ENCODE measurements around the gene COX4I1. TPM values are rescaled to one million over a fixed set of nuclear protein-coding genes. Genes with fewer than 3 reads are reported as not detected.

Gene COX4I1
- total RNA-seq, 4 donors from 2014 or later = 635 to 1,115 (median 865) TPM

- H3K36me3 ChIP-seq = no peaks in the 10 kb centered on the region
- peak overlapping the region in 1 of 4 donors; percentile 7 for H3K27ac ChIP-seq
- intact Hi-C loops (cut with DNase I; ENCODE audit: low total_unique reads) (no loop called here), in situ Hi-C loops (cut with MboI; ENCODE audit: low pct_ligation_motif_present in 1 of 4, low pct_unique_long_range_greater_than_20kb in 1 of 4, low sequenced_read_pairs in 3 of 4) (no loop called here)
- DNase-seq = no peak
- peaks cover 62% of the 10 kb centered on the region for H3K27me3 ChIP-seq
- peaks cover 21 to 47% (median 26%) of the 10 kb centered on the region in 4 donors for H3K4me1 ChIP-seq
- no peak for TF ChIP-seq POLR2AphosphoS5 (IDR thresholded peaks at IDR 0.05)
- no peak for TF ChIP-seq EP300 (IDR thresholded peaks at IDR 0.05; ENCODE audit: low read depth)
- no peak for TF ChIP-seq CTCF (IDR thresholded peaks at IDR 0.05)
- no peak for TF ChIP-seq POLR2A (IDR thresholded peaks at IDR 0.05)
- 34% methylated on average over 15 of the region's 15 CpGs; no CpG with 5 or more reads in 1 of the 2 donors for WGBS, 2 donors (ENCODE audit: low coverage in 1 of 2)
- H3K9me3 ChIP-seq = no peaks in the 10 kb centered on the region
- H3K4me3 ChIP-seq = no peak overlapping the region
Observed at GRCh38 chr16:85751698-85752501, 47.6 kb upstream of the COX4I1 start.

GRCh38 chr16:85752511-85753420, 46.7 kb upstream of the COX4I1 start:
- 42 to 100% methylated on average over 1 to 19 of the region's 21 CpGs for WGBS, 2 donors (ENCODE audit: low coverage in 1 of 2)
- Histone ChIP-seq H3K9me3 (no peaks in the 10 kb centered on the region), H3K27ac (no peak overlapping the region), H3K36me3 (no peaks in the 10 kb centered on the region), H3K4me3 (no peak overlapping the region), H3K4me1 (peaks cover 21 to 47% (median 26%) of the 10 kb centered on the region in 4 donors), H3K27me3 (peaks cover 58% of the 10 kb centered on the region)
- in situ Hi-C loops (cut with MboI; ENCODE audit: low pct_ligation_motif_present in 1 of 4, low pct_unique_long_range_greater_than_20kb in 1 of 4, low sequenced_read_pairs in 3 of 4) = no loop called here
- no peak for TF ChIP-seq POLR2AphosphoS5 (IDR thresholded peaks at IDR 0.05)
- no peak for TF ChIP-seq EP300 (IDR thresholded peaks at IDR 0.05; ENCODE audit: low read depth)
- TF ChIP-seq POLR2A (IDR thresholded peaks at IDR 0.05) = no peak
- peak in 3 of 5 experiments; percentile 9 to 20 (median 19) for TF ChIP-seq CTCF (IDR thresholded peaks at IDR 0.05)
- DNase-seq = peak; percentile 46
- intact Hi-C loops (cut with DNase I; ENCODE audit: low total_unique reads) = no loop called here

GRCh38 chr16:85753559-85753958, 45.9 kb upstream of the COX4I1 start:
- Histone ChIP-seq H3K27ac (no peak overlapping the region), H3K27me3 (peaks cover 55% of the 10 kb centered on the region), H3K4me1 (peaks cover 21 to 47% (median 26%) of the 10 kb centered on the region in 4 donors), H3K36me3 (no peaks in the 10 kb centered on the region), H3K4me3 (no peak overlapping the region), H3K9me3 (no peaks in the 10 kb centered on the region)
- intact Hi-C loops (cut with DNase I; ENCODE audit: low total_unique reads) (no loop called here), in situ Hi-C loops (cut with MboI; ENCODE audit: low pct_ligation_motif_present in 1 of 4, low pct_unique_long_range_greater_than_20kb in 1 of 4, low sequenced_read_pairs in 3 of 4) (no loop called here)
- 20 to 45% methylated on average over 1 to 6 of the region's 6 CpGs for WGBS, 2 donors (ENCODE audit: low coverage in 1 of 2)
- TF ChIP-seq POLR2AphosphoS5 (IDR thresholded peaks at IDR 0.05) = no peak
- no peak for TF ChIP-seq POLR2A (IDR thresholded peaks at IDR 0.05)
- TF ChIP-seq CTCF (IDR thresholded peaks at IDR 0.05) = no peak
- no peak for TF ChIP-seq EP300 (IDR thresholded peaks at IDR 0.05; ENCODE audit: low read depth)
- DNase-seq = peak; percentile 31

GRCh38 chr16:85753976-85754375, 45.5 kb upstream of the COX4I1 start:
- 60% methylated on average over 7 of the region's 7 CpGs; no CpG with 5 or more reads in 1 of the 2 donors for WGBS, 2 donors (ENCODE audit: low coverage in 1 of 2)
- peak; percentile 36 for DNase-seq
- TF ChIP-seq POLR2A (IDR thresholded peaks at IDR 0.05) = no peak
- no peak for TF ChIP-seq POLR2AphosphoS5 (IDR thresholded peaks at IDR 0.05)
- no peak for TF ChIP-seq EP300 (IDR thresholded peaks at IDR 0.05; ENCODE audit: low read depth)
- TF ChIP-seq CTCF (IDR thresholded peaks at IDR 0.05) = no peak
- H3K9me3 ChIP-seq = no peaks in the 10 kb centered on the region
- in situ Hi-C loops (cut with MboI; ENCODE audit: low pct_ligation_motif_present in 1 of 4, low pct_unique_long_range_greater_than_20kb in 1 of 4, low sequenced_read_pairs in 3 of 4) = no loop called here
- H3K4me3 ChIP-seq = no peak overlapping the region
- intact Hi-C loops (cut with DNase I; ENCODE audit: low total_unique reads) = no loop called here
- H3K36me3 ChIP-seq = no peaks in the 10 kb centered on the region
- peak overlapping the region in 2 of 4 donors; percentile 28 to 71 for H3K27ac ChIP-seq
- peaks cover 21 to 47% (median 26%) of the 10 kb centered on the region in 4 donors for H3K4me1 ChIP-seq
- peaks cover 54% of the 10 kb centered on the region for H3K27me3 ChIP-seq
